Loucy (cell line): ENCODE data around the gene L3MBTL2.

Experiments
- H2AFZ ChIP-seq: fragments of 200-600 bp; sonication (generic); 2 replicates; pipeline ENCODE4 v1.6.0; 2016; ENCODE audit warnings: antibody characterized with exemption, mild to moderate bottlenecking, low read length, moderate library complexity
- H3F3A ChIP-seq: fragments of 200-600 bp; 2 replicates; pipeline ENCODE4 v1.6.0; 2016; ENCODE audit warnings: antibody characterized with exemption, low read depth, mild to moderate bottlenecking
- H3K27me3 ChIP-seq: fragments of 200-600 bp; sonication (generic); 2 replicates; pipeline ENCODE4 v1.6.1; 2014; ENCODE audit warnings: low read length, mild to moderate bottlenecking; ENCODE audit not compliant: insufficient read depth, poor library complexity, severe bottlenecking
- H3K36me3 ChIP-seq: fragments of 200-600 bp; sonication (generic); 2 replicates; pipeline ENCODE4 v1.6.1; 2016; ENCODE audit warnings: low read length; ENCODE audit not compliant: insufficient read depth
- H3K4me1 ChIP-seq: fragments of 200-600 bp; sonication (generic); 2 replicates; pipeline ENCODE4 v1.5.1; 2014; ENCODE audit warnings: low read length, mild to moderate bottlenecking; ENCODE audit not compliant: insufficient read depth, poor library complexity, severe bottlenecking
- H3K4me2 ChIP-seq: fragments of 200-600 bp; sonication (generic); 2 replicates; pipeline ENCODE4 v1.6.0; 2014; ENCODE audit warnings: antibody characterized with exemption, low read length, low read depth, mild to moderate bottlenecking; ENCODE audit not compliant: poor library complexity, severe bottlenecking
- H3K4me3 ChIP-seq: fragments of 200-600 bp; sonication (generic); 2 replicates; pipeline ENCODE4 v1.5.1; 2014; ENCODE audit warnings: low read length, mild to moderate bottlenecking, mixed read lengths; ENCODE audit not compliant: poor library complexity, severe bottlenecking
- H3K79me2 ChIP-seq: fragments of 200-600 bp; sonication (generic); 2 replicates; pipeline ENCODE4 v1.6.1; 2014; ENCODE audit warnings: low read length; ENCODE audit not compliant: insufficient read depth
- H3K9ac ChIP-seq: fragments of 200-600 bp; sonication (generic); 2 replicates; pipeline ENCODE4 v1.6.0; 2014; ENCODE audit warnings: mild to moderate bottlenecking, low read depth, low read length, moderate library complexity; ENCODE audit not compliant: poor library complexity, severe bottlenecking
- H3K9me2 ChIP-seq: fragments of 200-600 bp; sonication (generic); replicated peaks from 2 replicates; pipeline ENCODE4 v1.6.1; 2016; ENCODE audit warnings: low read depth, low read length, mixed read lengths
- H3K9me3 ChIP-seq: fragments of 200-600 bp; sonication (generic); 2 replicates; pipeline ENCODE4 v1.6.1; 2014; ENCODE audit warnings: mild to moderate bottlenecking, antibody characterized with exemption, low read length, low read depth; ENCODE audit not compliant: insufficient read depth
- H4K20me1 ChIP-seq: fragments of 200-600 bp; sonication (generic); 2 replicates; pipeline ENCODE4 v1.6.0; 2014; ENCODE audit warnings: antibody characterized with exemption, low read length, mild to moderate bottlenecking; ENCODE audit not compliant: insufficient read depth, poor library complexity, severe bottlenecking
- EZH2phosphoT487 ChIP-seq: fragments of 200-600 bp; IDR thresholded peaks from 2 replicates; pipeline ENCODE4 v1.6.1; 2018; ENCODE audit warnings: antibody characterized with exemption, mild to moderate bottlenecking, moderate library complexity, borderline replicate concordance
- TF ChIP-seq, protein P1 (sequence below): fragments of 200-600 bp; sonication (generic); conservative IDR thresholded peaks from 2 replicates; pipeline ENCODE4 v1.5.1; 2014; ENCODE audit warnings: mild to moderate bottlenecking, antibody characterized with exemption, low read length

L3MBTL2 gene

DNA sequence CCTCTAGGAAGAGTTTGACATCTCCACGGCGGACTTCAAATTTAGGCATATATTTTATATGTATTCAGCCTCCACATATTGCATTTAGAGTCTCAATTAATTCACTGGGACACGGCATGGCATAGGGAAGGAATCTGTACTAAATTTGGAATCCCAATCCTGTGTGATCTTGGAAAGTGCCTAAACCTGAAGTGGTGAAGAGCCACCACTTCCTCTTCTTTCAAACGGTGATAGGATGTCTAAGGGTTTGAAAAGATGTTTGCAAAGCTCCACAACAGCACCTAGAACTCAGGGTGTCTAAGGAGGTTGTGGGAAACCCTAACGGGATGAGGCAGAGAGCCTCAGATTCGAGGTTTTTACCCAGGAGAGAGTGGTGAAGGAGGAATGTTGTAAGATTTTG lies 1.0 kb upstream of the L3MBTL2 start:
- H3K4me2 ChIP-seq = no peak overlapping the region
- no peaks in the 10 kb centered on the region for H4K20me1 ChIP-seq
- H3K9ac ChIP-seq = no peak overlapping the region
- no peaks in the 10 kb centered on the region for H3K9me3 ChIP-seq
- H3K9me2 ChIP-seq = no peaks in the 10 kb centered on the region
- H3K4me1 ChIP-seq = peaks cover 7% of the 10 kb centered on the region
- H3K4me3 ChIP-seq = no peak overlapping the region
- H3F3A ChIP-seq = no peaks in the 10 kb centered on the region
- H2AFZ ChIP-seq = no peak overlapping the region
- peaks cover 15% of the 10 kb centered on the region for H3K79me2 ChIP-seq
- TF ChIP-seq, protein P1, sequence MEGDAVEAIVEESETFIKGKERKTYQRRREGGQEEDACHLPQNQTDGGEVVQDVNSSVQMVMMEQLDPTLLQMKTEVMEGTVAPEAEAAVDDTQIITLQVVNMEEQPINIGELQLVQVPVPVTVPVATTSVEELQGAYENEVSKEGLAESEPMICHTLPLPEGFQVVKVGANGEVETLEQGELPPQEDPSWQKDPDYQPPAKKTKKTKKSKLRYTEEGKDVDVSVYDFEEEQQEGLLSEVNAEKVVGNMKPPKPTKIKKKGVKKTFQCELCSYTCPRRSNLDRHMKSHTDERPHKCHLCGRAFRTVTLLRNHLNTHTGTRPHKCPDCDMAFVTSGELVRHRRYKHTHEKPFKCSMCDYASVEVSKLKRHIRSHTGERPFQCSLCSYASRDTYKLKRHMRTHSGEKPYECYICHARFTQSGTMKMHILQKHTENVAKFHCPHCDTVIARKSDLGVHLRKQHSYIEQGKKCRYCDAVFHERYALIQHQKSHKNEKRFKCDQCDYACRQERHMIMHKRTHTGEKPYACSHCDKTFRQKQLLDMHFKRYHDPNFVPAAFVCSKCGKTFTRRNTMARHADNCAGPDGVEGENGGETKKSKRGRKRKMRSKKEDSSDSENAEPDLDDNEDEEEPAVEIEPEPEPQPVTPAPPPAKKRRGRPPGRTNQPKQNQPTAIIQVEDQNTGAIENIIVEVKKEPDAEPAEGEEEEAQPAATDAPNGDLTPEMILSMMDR = no peak
- no peak for TF ChIP-seq EZH2phosphoT487
- H3K36me3 ChIP-seq = no peaks in the 10 kb centered on the region
- H3K27me3 ChIP-seq = no peaks in the 10 kb centered on the region

DNA sequence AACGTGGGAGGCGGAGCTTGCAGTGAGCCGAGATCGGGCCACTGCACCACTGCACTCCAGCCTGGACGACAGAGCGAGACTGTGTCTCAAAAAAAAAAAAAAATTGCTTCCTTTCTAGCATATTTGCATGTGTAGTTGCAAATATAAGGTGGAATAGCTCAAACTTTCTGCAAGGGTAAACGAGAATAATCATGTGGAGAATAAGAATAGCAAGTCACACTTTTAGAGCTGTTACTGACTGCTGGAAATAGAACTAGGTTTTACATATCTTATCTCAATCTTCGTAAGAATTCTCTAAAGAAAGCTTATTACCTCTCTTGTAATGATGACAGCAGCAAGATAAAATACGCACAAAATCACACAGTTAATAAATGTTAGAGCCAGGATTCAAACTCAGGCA lies 1.6 kb downstream of the L3MBTL2 start:
- Histone ChIP-seq H2AFZ (no peak overlapping the region), H3K4me1 (peaks cover 7% of the 10 kb centered on the region), H3K9me2 (no peaks in the 10 kb centered on the region), H3F3A (no peaks in the 10 kb centered on the region), H3K9ac (no peak overlapping the region), H4K20me1 (no peaks in the 10 kb centered on the region), H3K4me2 (peak overlapping the region; percentile 91), H3K4me3 (no peak overlapping the region), H3K36me3 (no peaks in the 10 kb centered on the region), H3K27me3 (no peaks in the 10 kb centered on the region), H3K9me3 (no peaks in the 10 kb centered on the region), H3K79me2 (peaks cover 15% of the 10 kb centered on the region)
- TF ChIP-seq, protein P1 = no peak
- no peak for TF ChIP-seq EZH2phosphoT487

DNA sequence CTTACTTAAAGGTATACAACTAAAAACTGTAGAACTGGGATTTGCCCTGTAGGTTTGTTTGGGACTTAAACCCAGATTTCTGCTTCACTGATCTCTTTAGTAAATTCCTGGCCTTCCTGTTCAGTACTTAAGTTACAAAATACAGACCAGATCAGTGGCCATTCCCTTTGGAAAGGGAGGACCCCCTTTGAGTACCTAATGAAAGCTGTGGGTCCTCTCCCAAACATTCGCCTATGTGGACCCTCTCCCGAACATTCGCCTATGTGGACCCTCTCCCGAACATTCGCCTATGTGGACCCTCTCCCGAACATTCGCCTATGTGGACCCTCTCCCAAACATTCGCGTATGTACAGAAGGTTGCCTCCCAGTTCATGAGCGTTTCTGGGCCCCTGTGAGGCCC lies 10.3 kb downstream of the L3MBTL2 start:
- Histone ChIP-seq H3K9me2 (no peaks in the 10 kb centered on the region), H4K20me1 (no peaks in the 10 kb centered on the region), H3F3A (no peaks in the 10 kb centered on the region), H3K79me2 (no peaks in the 10 kb centered on the region), H3K36me3 (no peaks in the 10 kb centered on the region), H3K9ac (no peak overlapping the region), H3K4me3 (no peak overlapping the region), H2AFZ (no peak overlapping the region), H3K4me1 (peaks cover 9% of the 10 kb centered on the region), H3K4me2 (no peak overlapping the region), H3K27me3 (no peaks in the 10 kb centered on the region), H3K9me3 (no peaks in the 10 kb centered on the region)
- no peak for TF ChIP-seq EZH2phosphoT487

DNA sequence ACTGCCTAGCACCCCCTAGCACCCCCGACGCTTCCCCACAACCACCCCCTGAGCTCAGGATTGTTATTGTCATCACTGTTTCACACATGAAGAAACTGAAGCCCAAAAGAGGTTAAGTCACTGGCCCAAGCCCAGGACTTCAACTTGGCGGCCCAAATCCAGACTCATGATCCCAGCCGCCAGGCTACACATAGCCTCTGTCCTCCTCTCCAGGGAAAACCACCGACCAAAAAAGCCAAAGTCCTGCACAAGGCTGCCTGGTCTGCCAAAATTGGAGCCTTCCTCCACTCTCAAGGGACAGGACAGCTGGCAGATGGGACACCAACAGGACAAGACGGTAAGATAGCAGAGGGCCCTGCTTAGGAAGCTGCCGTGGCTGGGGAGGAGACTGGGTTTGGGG lies 10.8 kb downstream of the L3MBTL2 start:
- Histone ChIP-seq H3K4me2 (no peak overlapping the region), H3K9ac (no peak overlapping the region), H2AFZ (no peak overlapping the region), H3F3A (no peaks in the 10 kb centered on the region), H4K20me1 (no peaks in the 10 kb centered on the region), H3K4me3 (no peak overlapping the region), H3K4me1 (peaks cover 9% of the 10 kb centered on the region), H3K36me3 (no peaks in the 10 kb centered on the region), H3K9me2 (no peaks in the 10 kb centered on the region), H3K9me3 (no peaks in the 10 kb centered on the region), H3K27me3 (no peaks in the 10 kb centered on the region), H3K79me2 (no peaks in the 10 kb centered on the region)
- no peak for TF ChIP-seq EZH2phosphoT487
- TF ChIP-seq, protein P1 = no peak
